Bone marrow (tissue), 2 donors: Measurements from ENCODE around the gene CRPPA.

Experiments used
- DNase-seq, 2 donors: peaks; one replicate each; lab custom pipeline; 2025; lab: John Stamatoyannopoulos, UW

CRPPA gene

GRCh38 chr7:16422917-16423316 lies 1.6 kb upstream of the CRPPA start:
- no peak for DNase-seq

GRCh38 chr7:16422103-16422435 lies 731 bp upstream of the CRPPA start:
- no peak for DNase-seq

GRCh38 chr7:16420649-16421332 lies 547 bp downstream of the CRPPA start:
- DNase-seq: peak; percentile 81 to 88

- no peak for DNase-seq
Measured at GRCh38 chr7:16420329-16420648, 1.0 kb downstream of the CRPPA start.

- DNase-seq: no peak
Measured at GRCh38 chr7:16419859-16420258, 1.5 kb downstream of the CRPPA start.

- no peak for DNase-seq
Measured at GRCh38 chr7:16419126-16419525, 2.2 kb downstream of the CRPPA start.

GRCh38 chr7:16417906-16418305 lies 3.4 kb downstream of the CRPPA start:
- peak in 1 of 2 donors; percentile 8 for DNase-seq

GRCh38 chr7:16416289-16417282 lies 4.8 kb downstream of the CRPPA start:
- peak in 1 of 2 donors; percentile 92 for DNase-seq

- no peak for DNase-seq
Measured at GRCh38 chr7:16412274-16413254, 8.8 kb downstream of the CRPPA start.

- DNase-seq: no peak
Measured at GRCh38 chr7:16411391-16411790, 9.9 kb downstream of the CRPPA start.

GRCh38 chr7:16409777-16410176 lies 11.6 kb downstream of the CRPPA start:
- DNase-seq: no peak

- no peak for DNase-seq
Measured at GRCh38 chr7:16404636-16405035, 16.7 kb downstream of the CRPPA start.

- DNase-seq: no peak
Measured at GRCh38 chr7:16403475-16403874, 17.9 kb downstream of the CRPPA start.

- DNase-seq: no peak
Measured at GRCh38 chr7:16402940-16403339, 18.4 kb downstream of the CRPPA start.

- DNase-seq: no peak
Measured at GRCh38 chr7:16402091-16402490, 19.2 kb downstream of the CRPPA start.

GRCh38 chr7:16400893-16401275 lies 20.5 kb downstream of the CRPPA start:
- DNase-seq: no peak

- DNase-seq: no peak
Measured at GRCh38 chr7:16399916-16400892, 21.1 kb downstream of the CRPPA start.

GRCh38 chr7:16399265-16399831 lies 22.0 kb downstream of the CRPPA start:
- no peak for DNase-seq

- DNase-seq: no peak
Measured at GRCh38 chr7:16398146-16399017, 23.0 kb downstream of the CRPPA start.
